ENCODE data around the gene FBXO45. TPM values are rescaled to one million over a fixed set of nuclear protein-coding genes. Genes with fewer than 3 reads are reported as not detected.
A peak's percentile ranks its signal among the peaks of the same experiment; 100 is the strongest.
"Not testable (repeated sequence)": the region's sequence is repeated elsewhere in the genome, so short reads cannot be mapped to it uniquely, and the experiment has no call there.

The FBXO45 gene
- total RNA-seq, 2 donors from 2014 or later = 6.3 to 6.5 TPM

- H3K36me3 ChIP-seq = no peaks in the 10 kb centered on the region
- TF ChIP-seq, protein P1, sequence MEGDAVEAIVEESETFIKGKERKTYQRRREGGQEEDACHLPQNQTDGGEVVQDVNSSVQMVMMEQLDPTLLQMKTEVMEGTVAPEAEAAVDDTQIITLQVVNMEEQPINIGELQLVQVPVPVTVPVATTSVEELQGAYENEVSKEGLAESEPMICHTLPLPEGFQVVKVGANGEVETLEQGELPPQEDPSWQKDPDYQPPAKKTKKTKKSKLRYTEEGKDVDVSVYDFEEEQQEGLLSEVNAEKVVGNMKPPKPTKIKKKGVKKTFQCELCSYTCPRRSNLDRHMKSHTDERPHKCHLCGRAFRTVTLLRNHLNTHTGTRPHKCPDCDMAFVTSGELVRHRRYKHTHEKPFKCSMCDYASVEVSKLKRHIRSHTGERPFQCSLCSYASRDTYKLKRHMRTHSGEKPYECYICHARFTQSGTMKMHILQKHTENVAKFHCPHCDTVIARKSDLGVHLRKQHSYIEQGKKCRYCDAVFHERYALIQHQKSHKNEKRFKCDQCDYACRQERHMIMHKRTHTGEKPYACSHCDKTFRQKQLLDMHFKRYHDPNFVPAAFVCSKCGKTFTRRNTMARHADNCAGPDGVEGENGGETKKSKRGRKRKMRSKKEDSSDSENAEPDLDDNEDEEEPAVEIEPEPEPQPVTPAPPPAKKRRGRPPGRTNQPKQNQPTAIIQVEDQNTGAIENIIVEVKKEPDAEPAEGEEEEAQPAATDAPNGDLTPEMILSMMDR (IDR thresholded peaks at IDR 0.05) = no peak
- H3K4me1 ChIP-seq = peaks cover 0 to 20% of the 10 kb centered on the region in 2 donors
- H3K9me3 ChIP-seq = no peaks in the 10 kb centered on the region
- no peak for DNase-seq (ENCODE audit: low spot score)
- H3K4me3 ChIP-seq = no peak overlapping the region
- peak overlapping the region; percentile 21 to 37 for H3K27ac ChIP-seq
- H3K27me3 ChIP-seq = no peaks in the 10 kb centered on the region
Observed at GRCh38 chr3:196611761-196612483, 43.5 kb downstream of the FBXO45 start.

DNA sequence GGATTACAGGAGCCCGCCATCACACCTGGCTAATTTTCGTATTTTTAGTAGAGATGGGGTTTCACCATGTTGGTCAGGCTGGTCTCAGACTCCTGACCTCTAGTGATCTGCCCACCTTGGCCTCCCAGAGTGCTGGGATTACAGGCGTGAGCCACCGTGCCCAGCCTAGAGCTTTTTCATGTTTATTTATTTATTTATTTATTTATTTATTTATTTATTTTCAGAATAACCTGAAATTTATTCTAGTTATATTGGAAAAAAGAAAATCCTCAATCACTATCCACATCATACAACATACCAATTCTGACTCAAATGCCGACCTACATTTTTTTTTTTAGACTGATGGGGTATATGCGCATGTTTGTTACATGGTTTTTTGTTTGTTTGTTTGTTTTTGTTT lies 46.8 kb downstream of the FBXO45 start:
- not testable (repeated sequence) for H3K4me3 ChIP-seq; H3K27me3 ChIP-seq; H3K27ac ChIP-seq; DNase-seq (ENCODE audit: low spot score); H3K9me3 ChIP-seq; H3K36me3 ChIP-seq
- H3K4me1 ChIP-seq = peaks cover 0 to 12% of the 10 kb centered on the region in 2 donors

GRCh38 chr3:196617256-196617655 lies 48.8 kb downstream of the FBXO45 start:
- DNase-seq (ENCODE audit: low spot score) = no peak
- Histone ChIP-seq H3K27ac (no peak overlapping the region), H3K9me3 (no peaks in the 10 kb centered on the region), H3K4me1 (peaks cover 0 to 12% of the 10 kb centered on the region in 2 donors), H3K36me3 (no peaks in the 10 kb centered on the region), H3K27me3 (no peaks in the 10 kb centered on the region), H3K4me3 (no peak overlapping the region)
- TF ChIP-seq, protein P1 (IDR thresholded peaks at IDR 0.05) = no peak

GRCh38 chr3:196619223-196619622 lies 50.8 kb downstream of the FBXO45 start:
- no peaks in the 10 kb centered on the region for H3K27me3 ChIP-seq
- H3K4me1 ChIP-seq = peaks cover 0 to 8% of the 10 kb centered on the region in 2 donors
- no peaks in the 10 kb centered on the region for H3K9me3 ChIP-seq
- DNase-seq (ENCODE audit: low spot score) = no peak
- no peak overlapping the region for H3K4me3 ChIP-seq
- H3K27ac ChIP-seq = peak overlapping the region; percentile 17 to 22
- TF ChIP-seq, protein P1 (IDR thresholded peaks at IDR 0.05) = no peak
- H3K36me3 ChIP-seq = no peaks in the 10 kb centered on the region

- peak overlapping the region; percentile 17 to 22 for H3K27ac ChIP-seq
- not testable (repeated sequence) for H3K4me1 ChIP-seq; DNase-seq (ENCODE audit: low spot score); H3K27me3 ChIP-seq; H3K4me3 ChIP-seq; H3K9me3 ChIP-seq; H3K36me3 ChIP-seq
Observed at GRCh38 chr3:196619627-196620026, 51.2 kb downstream of the FBXO45 start.

DNA sequence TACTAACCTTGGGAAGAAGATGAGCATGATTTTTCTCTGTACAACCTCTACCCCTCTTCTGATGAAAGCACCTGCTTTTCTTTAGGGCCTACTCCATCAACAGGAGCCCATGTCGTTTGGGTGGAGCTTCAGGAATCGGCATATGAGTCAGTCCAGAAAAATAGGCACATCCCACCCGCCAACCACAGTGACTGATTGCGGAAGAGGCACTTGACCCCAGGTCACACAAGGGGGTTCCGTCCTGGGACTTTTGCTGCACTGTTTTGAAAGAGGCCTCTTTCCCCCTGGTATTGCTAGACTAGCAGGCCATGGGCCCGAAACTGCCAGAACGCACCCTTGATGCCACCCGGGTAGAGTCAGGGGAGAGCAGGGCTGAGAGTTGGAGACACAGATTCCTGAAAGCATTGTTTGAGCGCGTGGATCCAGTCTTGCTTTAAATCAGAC lies 51.7 kb downstream of the FBXO45 start:
- Histone ChIP-seq H3K36me3 (no peaks in the 10 kb centered on the region), H3K9me3 (no peaks in the 10 kb centered on the region), H3K27me3 (no peaks in the 10 kb centered on the region), H3K4me1 (peaks cover 0 to 8% of the 10 kb centered on the region in 2 donors), H3K27ac (peak overlapping the region in 1 of 2 donors; percentile 6), H3K4me3 (no peak overlapping the region)
- TF ChIP-seq, protein P1 (IDR thresholded peaks at IDR 0.05) = no peak
- peak; percentile 71 for DNase-seq (ENCODE audit: low spot score)

DNA sequence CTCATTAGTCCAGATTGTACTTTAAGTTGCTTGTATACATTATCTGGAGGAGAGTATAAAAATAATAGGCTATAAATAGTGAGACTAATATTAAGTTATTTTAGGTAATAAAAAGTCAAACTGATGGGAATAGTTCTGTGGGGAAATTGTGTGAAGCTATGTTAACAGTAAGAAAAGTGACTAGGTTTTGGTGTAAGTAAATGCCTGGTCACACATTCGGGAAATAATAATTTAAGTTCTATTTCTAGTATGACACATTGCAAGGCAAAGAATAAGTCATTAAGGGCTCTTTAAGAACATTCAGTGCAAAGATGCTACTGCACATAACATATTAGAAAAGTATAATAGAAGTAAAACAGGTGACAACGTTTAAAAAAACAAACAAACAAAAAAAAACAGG lies 52.2 kb downstream of the FBXO45 start:
- TF ChIP-seq, protein P1 (IDR thresholded peaks at IDR 0.05) = no peak
- DNase-seq (ENCODE audit: low spot score) = no peak
- Histone ChIP-seq H3K36me3 (no peaks in the 10 kb centered on the region), H3K27ac (peak overlapping the region in 1 of 2 donors; percentile 6), H3K27me3 (no peaks in the 10 kb centered on the region), H3K4me1 (peaks cover 0 to 8% of the 10 kb centered on the region in 2 donors), H3K9me3 (no peaks in the 10 kb centered on the region), H3K4me3 (no peak overlapping the region)

All from right atrium auricular region (tissue), 2 donors.